ENCODE measurements around the gene EID3. TPM values are rescaled to one million over a fixed set of nuclear protein-coding genes. Genes with fewer than 3 reads are reported as not detected.
A peak's percentile ranks its signal among the peaks of the same experiment; 100 is the strongest.

Gene EID3
- total RNA-seq, 1 experiment from 2014 or later: 3.2 TPM

- peak; percentile 53; the same call in 1 of the 2 replicates for TF ChIP-seq SP1 (CRISPR knock-in tag; conservative IDR thresholded peaks at IDR 0.05)
- TF ChIP-seq FOXP4 (CRISPR knock-in tag; IDR thresholded peaks at IDR 0.05): peak; percentile 43; the same call in 1 of the 2 replicates
- no peak for TF ChIP-seq TEAD4 (CRISPR knock-in tag; IDR thresholded peaks at IDR 0.05)
- no peak for TF ChIP-seq ZBTB21 (CRISPR knock-in tag; IDR thresholded peaks at IDR 0.05; ENCODE audit: borderline replicate concordance)
- TF ChIP-seq HMGXB4 (CRISPR knock-in tag; IDR thresholded peaks at IDR 0.05): no peak
- no peak for TF ChIP-seq ARID4B (CRISPR knock-in tag; IDR thresholded peaks at IDR 0.05; ENCODE audit: borderline replicate concordance)
- no peak for TF ChIP-seq SMAD3 (CRISPR knock-in tag; IDR thresholded peaks at IDR 0.05; ENCODE audit: borderline replicate concordance)
- TF ChIP-seq NFYB (CRISPR knock-in tag; conservative IDR thresholded peaks at IDR 0.05; ENCODE audit: low read depth): peak; percentile 21; the same call in 1 of the 2 replicates
- TF ChIP-seq NR3C1 (CRISPR knock-in tag; conservative IDR thresholded peaks at IDR 0.05; ENCODE audit: low read depth): no peak
- no peak for TF ChIP-seq STAT6 (CRISPR knock-in tag; conservative IDR thresholded peaks at IDR 0.05; ENCODE audit: low read depth)
- TF ChIP-seq MLX (CRISPR knock-in tag; IDR thresholded peaks at IDR 0.05): no peak
- TF ChIP-seq ZNF671 (CRISPR knock-in tag; IDR thresholded peaks at IDR 0.05): no peak
- TF ChIP-seq ZNF138 (CRISPR knock-in tag; conservative IDR thresholded peaks at IDR 0.05): no peak
- peak; percentile 61; the same call in 1 of the 2 replicates for TF ChIP-seq MAX (CRISPR knock-in tag; IDR thresholded peaks at IDR 0.05)
- no peak for TF ChIP-seq PREB (CRISPR knock-in tag; IDR thresholded peaks at IDR 0.05; ENCODE audit: borderline replicate concordance)
- TF ChIP-seq TEAD1 (CRISPR knock-in tag; IDR thresholded peaks at IDR 0.05): 0 out of 2 replicates have a peak, but pooled peaks have one; percentile 49
- no peak for TF ChIP-seq ZMAT4 (CRISPR knock-in tag; IDR thresholded peaks at IDR 0.05)
These were observed 16.7 kb upstream of the EID3 start (continued) for GRCh38 chr12:104286516-104287482.

Measured in WTC11 (cell line).